CD4-positive, alpha-beta T cell (primary cell): Measurements from ENCODE around the gene NCF4. TPM values are rescaled to one million over a fixed set of nuclear protein-coding genes. Genes with fewer than 3 reads are reported as not detected.

Source experiments
- ATAC-seq: fragments of 200-7000 bp; cut with Tn5 transposase; one replicate; pipeline ENCODE4 v1.10.0; 2022; ENCODE audit warnings: mild to moderate bottlenecking; ENCODE audit not compliant: poor library complexity
- CTCF ChIA-PET: fragments of 350-600 bp; sonication (Branson Sonifier 250); formaldehyde crosslinking; loops from one replicate; lab custom pipeline; 2021; ENCODE audit warnings: antibody characterized with exemption, inconsistent platforms; lab: Charles Lee
- POLR2A ChIA-PET: fragments of 350-600 bp; sonication (Branson Sonifier 250); formaldehyde crosslinking; loops from one replicate; lab custom pipeline; 2021; ENCODE audit warnings: antibody characterized with exemption, inconsistent platforms; lab: Charles Lee
- DNase-seq, 14 experiments: peaks; one replicate each; pipeline ENCODE4 v3.0.0-alpha.2; 2013 to 2020; ENCODE audit warnings: mixed read lengths in 2 of 14
- H3K27ac ChIP-seq, 2 donors: one replicate each; pipeline versions ENCODE4 v1.5.1 to v1.7.0; 2013; ENCODE audit warnings: low read length in 2 of 2, low read depth in 1 of 2, mild to moderate bottlenecking in 1 of 2
- H3K27me3 ChIP-seq, 2 experiments: 1 replicate in 1 of 2; 2 replicates in 1 of 2; pipeline versions ENCODE4 v1.6.1 to v1.7.0; 2013; ENCODE audit warnings: low read length in 2 of 2, control low read depth in 1 of 2, mild to moderate bottlenecking in 1 of 2, moderate library complexity in 1 of 2; ENCODE audit not compliant: insufficient read depth in 2 of 2, control insufficient read depth in 1 of 2
- H3K36me3 ChIP-seq: one replicate; pipeline ENCODE4 v1.6.1; 2013; ENCODE audit warnings: low read length, control low read depth; ENCODE audit not compliant: insufficient read depth
- H3K4me1 ChIP-seq: one replicate; pipeline ENCODE4 v1.6.1; 2013; ENCODE audit warnings: low read length, control low read depth; ENCODE audit not compliant: insufficient read depth
- H3K4me3 ChIP-seq: one replicate; pipeline ENCODE4 v1.5.1; 2013; ENCODE audit warnings: mild to moderate bottlenecking, low read length, moderate library complexity
- H3K9me3 ChIP-seq, 2 experiments: 1 replicate in 1 of 2; 2 replicates in 1 of 2; pipeline versions ENCODE4 v1.6.1 to v1.7.0; 2013; ENCODE audit warnings: low read length in 2 of 2, mild to moderate bottlenecking in 2 of 2, control low read depth in 1 of 2, moderate library complexity in 1 of 2; ENCODE audit not compliant: control insufficient read depth in 1 of 2, insufficient read depth in 1 of 2
- H3K27ac Mint-ChIP-seq: one replicate; pipeline ENCODE4 v1.8.0; 2020; ENCODE audit warnings: mixed read lengths
- H3K27me3 Mint-ChIP-seq: one replicate; pipeline ENCODE4 v1.8.0; 2021; ENCODE audit warnings: mixed read lengths
- H3K36me3 Mint-ChIP-seq: one replicate; pipeline ENCODE4 v1.8.0; 2021; ENCODE audit warnings: low read depth, mixed read lengths
- H3K4me1 Mint-ChIP-seq: one replicate; pipeline ENCODE4 v1.8.0; 2021; ENCODE audit warnings: low read depth, mixed read lengths
- H3K4me3 Mint-ChIP-seq: one replicate; pipeline ENCODE4 v1.8.0; 2020; ENCODE audit warnings: mild to moderate bottlenecking, mixed read lengths
- H3K9me3 Mint-ChIP-seq: one replicate; pipeline ENCODE4 v1.8.0; 2020; ENCODE audit warnings: mixed read lengths
- CTCF ChIP-seq: fragments of 200-600 bp; IDR thresholded peaks from one replicate; pipeline ENCODE4 v1.8.0; 2022; ENCODE audit warnings: antibody characterized with exemption, mild to moderate bottlenecking
- intact Hi-C, 2 experiments: fragments of 100-400 bp; cut with DNase I in 1 of 2; cut with micrococcal nuclease in 1 of 2; formaldehyde crosslinking; loops; one replicate each; pipeline versions ENCODE4 v1.15.1 to v1.9.0; 2023 to 2025; cut with DNase I, micrococcal nuclease
- total RNA-seq, 174 experiments: library from RNA in 2 of 174; stranded (reverse) in 2 of 174; gene quantifications; one replicate each; pipeline ENCODE4 v1.2.3 and lab custom pipeline; 2021 to 2026

The NCF4 gene
- total RNA-seq, 2 experiments from 2014 or later = 7.7 to 8.0 TPM

- no peak overlapping the region for H3K4me3 Mint-ChIP-seq
- no peak for DNase-seq
These were observed 51.3 kb downstream of the NCF4 start for GRCh38 chr22:36911887-36912661.

GRCh38 chr22:36912694-36913426, 52.1 kb downstream of the NCF4 start:
- ChIA-PET POLR2A (no interaction called here), CTCF (no interaction called here)
- peaks cover 1 to 10% of the 10 kb centered on the region in 2 experiments for H3K27me3 ChIP-seq
- Mint-ChIP-seq H3K27ac (no peak overlapping the region), H3K4me3 (no peak overlapping the region), H3K36me3 (no peaks in the 10 kb centered on the region), H3K9me3 (no peaks in the 10 kb centered on the region), H3K27me3 (peaks cover 49% of the 10 kb centered on the region), H3K4me1 (no peaks in the 10 kb centered on the region)
- no peak overlapping the region for H3K27ac ChIP-seq
- no peaks in the 10 kb centered on the region for H3K36me3 ChIP-seq
- intact Hi-C loops = no loop called here
- H3K9me3 ChIP-seq = no peaks in the 10 kb centered on the region
- peak in 1 of 14 experiments; percentile 20 for DNase-seq
- no peak overlapping the region for H3K4me3 ChIP-seq
- peaks cover 8% of the 10 kb centered on the region for H3K4me1 ChIP-seq
- ATAC-seq = no peak
- TF ChIP-seq CTCF = no peak

More at GRCh38 chr22:36911887-36912661, 51.3 kb downstream of the NCF4 start:
- no peaks in the 10 kb centered on the region for H3K36me3 Mint-ChIP-seq
- H3K36me3 ChIP-seq = no peaks in the 10 kb centered on the region
- no peak overlapping the region for H3K4me3 ChIP-seq
- peaks cover 8% of the 10 kb centered on the region for H3K4me1 ChIP-seq
- ATAC-seq = no peak
- peaks cover 52% of the 10 kb centered on the region for H3K27me3 Mint-ChIP-seq
- no peaks in the 10 kb centered on the region for H3K4me1 Mint-ChIP-seq
- no peak overlapping the region for H3K27ac Mint-ChIP-seq
- no peak overlapping the region for H3K27ac ChIP-seq
- H3K27me3 ChIP-seq = peaks cover 4 to 10% of the 10 kb centered on the region in 2 experiments
- ChIA-PET CTCF (no interaction called here), POLR2A (no interaction called here)
- intact Hi-C loops = no loop called here
- no peaks in the 10 kb centered on the region for H3K9me3 Mint-ChIP-seq
- TF ChIP-seq CTCF = no peak
- H3K9me3 ChIP-seq = no peaks in the 10 kb centered on the region

GRCh38 chr22:36913427-36914389, 52.9 kb downstream of the NCF4 start, which contains the start of gene CSF2RB:
TSS of gene CSF2RB (plus strand) at chr22:36913628. CDS start at chr22:36922208, 8,580 bp downstream.
- H3K4me3 Mint-ChIP-seq = no peak within 1 kb of the TSS
- no peaks in the 10 kb centered on the region for H3K4me1 Mint-ChIP-seq
- ChIA-PET CTCF (no interaction called here), POLR2A (no interaction called here)
- no peaks in the 10 kb centered on the region for H3K36me3 Mint-ChIP-seq
- peaks cover 49% of the 10 kb centered on the region for H3K27me3 Mint-ChIP-seq
- Histone ChIP-seq H3K36me3 (no peaks in the 10 kb centered on the region), H3K27ac (no peak within 1 kb of the TSS), H3K9me3 (no peaks in the 10 kb centered on the region), H3K4me3 (peak within 1 kb of the TSS; percentile 47), H3K27me3 (peaks cover 0 to 6% of the 10 kb centered on the region in 2 experiments), H3K4me1 (peaks cover 8% of the 10 kb centered on the region)
- no peak for TF ChIP-seq CTCF
- no peak for ATAC-seq
- intact Hi-C loops = no loop called here
- H3K9me3 Mint-ChIP-seq = no peaks in the 10 kb centered on the region
- peak in 3 of 14 experiments; percentile 32 to 59 (median 50) for DNase-seq
- H3K27ac Mint-ChIP-seq = no peak within 1 kb of the TSS
